ENCODE data around the gene CDC14A.

- TF ChIP-seq POLR2A (IDR thresholded peaks at IDR 0.05) (no peak), CTCF (IDR thresholded peaks at IDR 0.05 in 8 of 11, conservative IDR thresholded peaks at IDR 0.05 in 3 of 11) (no peak)
Observed at GRCh38 chr1:100419072-100419471, 66.8 kb downstream of the CDC14A start.
